Measurements from ENCODE around the gene TRIM15.
"Not testable (repeated sequence)": the region's sequence is repeated elsewhere in the genome, so short reads cannot be mapped to it uniquely, and the experiment has no call there.

TRIM15 gene

GRCh38 chr6:30211306-30211705 lies 48.0 kb downstream of the TRIM15 start:
- DNase-seq (ENCODE audit: insufficient read length) (no peak), FAIRE-seq (no peak)
- TF ChIP-seq POLR2A (IDR thresholded peaks at IDR 0.05; ENCODE audit: low read depth, low read length) (no peak), TAF1 (IDR thresholded peaks at IDR 0.05; ENCODE audit: borderline replicate concordance, low read depth, low read length) (no peak), POLR2AphosphoS5 (IDR thresholded peaks at IDR 0.05; ENCODE audit: low read depth, low read length) (no peak)

- FAIRE-seq (no peak), DNase-seq (ENCODE audit: insufficient read length) (no peak)
- TF ChIP-seq POLR2AphosphoS5 (IDR thresholded peaks at IDR 0.05; ENCODE audit: low read depth, low read length) (no peak), TAF1 (IDR thresholded peaks at IDR 0.05; ENCODE audit: borderline replicate concordance, low read depth, low read length) (no peak), POLR2A (IDR thresholded peaks at IDR 0.05; ENCODE audit: low read depth, low read length) (no peak)
Observed at GRCh38 chr6:30211899-30212298, 48.6 kb downstream of the TRIM15 start.

- FAIRE-seq (peak; percentile 97), DNase-seq (ENCODE audit: insufficient read length) (peak; percentile 92)
- TF ChIP-seq POLR2A (IDR thresholded peaks at IDR 0.05; ENCODE audit: low read depth, low read length): peak; percentile 94
- TF ChIP-seq POLR2AphosphoS5 (IDR thresholded peaks at IDR 0.05; ENCODE audit: low read depth, low read length): peak; percentile 92
- peak; percentile 66 for TF ChIP-seq TAF1 (IDR thresholded peaks at IDR 0.05; ENCODE audit: borderline replicate concordance, low read depth, low read length)
Observed at GRCh38 chr6:30212865-30213666, 49.7 kb downstream of the TRIM15 start, which contains the start of gene TRIM26. Gene TRIM26, minus strand, starts transcription at chr6:30213406. Its CDS starts 14,303 bp downstream, at chr6:30199103.

GRCh38 chr6:30213667-30213956 lies 50.3 kb downstream of the TRIM15 start:
- FAIRE-seq (no peak), DNase-seq (ENCODE audit: insufficient read length) (no peak)
- TF ChIP-seq TAF1 (IDR thresholded peaks at IDR 0.05; ENCODE audit: borderline replicate concordance, low read depth, low read length) (no peak), POLR2A (IDR thresholded peaks at IDR 0.05; ENCODE audit: low read depth, low read length) (no peak), POLR2AphosphoS5 (IDR thresholded peaks at IDR 0.05; ENCODE audit: low read depth, low read length) (no peak)

DNA sequence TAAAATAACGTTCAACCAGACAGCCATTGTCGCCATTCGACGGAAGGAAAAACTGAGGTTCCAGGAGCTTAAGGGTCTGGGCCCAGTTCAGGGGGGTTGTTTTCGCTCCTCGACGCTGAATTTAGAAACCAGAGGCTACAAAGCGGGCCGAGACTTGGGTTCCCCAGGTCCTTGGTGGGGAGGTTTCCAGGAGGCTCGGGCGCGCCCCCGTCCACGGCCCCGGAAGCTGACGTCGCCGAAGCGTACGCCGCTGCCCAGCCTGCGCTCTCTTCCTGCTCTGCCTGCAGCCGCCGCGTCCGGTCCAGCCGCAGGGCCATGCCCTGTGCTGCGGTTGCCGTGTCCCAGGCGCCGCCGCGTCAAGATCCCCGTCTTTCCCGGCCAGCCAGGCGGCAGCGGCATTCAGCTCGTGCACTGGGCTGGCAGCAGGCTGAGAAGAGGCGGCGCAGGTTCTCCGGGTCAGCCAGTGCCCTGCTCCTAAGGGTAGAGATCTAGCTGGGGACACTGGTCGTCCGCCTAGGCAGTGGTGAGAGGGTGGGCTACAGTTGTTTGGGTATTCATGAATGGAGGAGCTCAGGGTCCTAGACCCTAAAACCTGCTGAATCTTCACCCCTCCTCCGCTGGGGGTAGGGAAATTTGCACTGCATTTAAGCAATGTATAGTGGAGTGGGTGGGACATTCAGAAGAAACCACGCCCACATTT lies 50.8 kb downstream of the TRIM15 start:
- DNase-seq (ENCODE audit: insufficient read length) (peak; percentile 60), FAIRE-seq (no peak)
- TF ChIP-seq POLR2A (IDR thresholded peaks at IDR 0.05; ENCODE audit: low read depth, low read length) (peak; percentile 83; the same call in 1 of the 2 replicates), POLR2AphosphoS5 (IDR thresholded peaks at IDR 0.05; ENCODE audit: low read depth, low read length) (0 out of 2 replicates have a peak, but pooled peaks have one; percentile 34), TAF1 (IDR thresholded peaks at IDR 0.05; ENCODE audit: borderline replicate concordance, low read depth, low read length) (0 out of 2 replicates have a peak, but pooled peaks have one; percentile 53)

GRCh38 chr6:30214657-30214982 lies 51.3 kb downstream of the TRIM15 start:
- FAIRE-seq (no peak), DNase-seq (ENCODE audit: insufficient read length) (no peak)
- TF ChIP-seq POLR2AphosphoS5 (IDR thresholded peaks at IDR 0.05; ENCODE audit: low read depth, low read length): no peak
- no peak for TF ChIP-seq TAF1 (IDR thresholded peaks at IDR 0.05; ENCODE audit: borderline replicate concordance, low read depth, low read length)

- no peak for FAIRE-seq
- no peak for DNase-seq (ENCODE audit: insufficient read length)
- TF ChIP-seq POLR2AphosphoS5 (IDR thresholded peaks at IDR 0.05; ENCODE audit: low read depth, low read length) (no peak), POLR2A (IDR thresholded peaks at IDR 0.05; ENCODE audit: low read depth, low read length) (no peak), TAF1 (IDR thresholded peaks at IDR 0.05; ENCODE audit: borderline replicate concordance, low read depth, low read length) (no peak)
Observed at GRCh38 chr6:30216096-30216495, 52.8 kb downstream of the TRIM15 start.

DNA sequence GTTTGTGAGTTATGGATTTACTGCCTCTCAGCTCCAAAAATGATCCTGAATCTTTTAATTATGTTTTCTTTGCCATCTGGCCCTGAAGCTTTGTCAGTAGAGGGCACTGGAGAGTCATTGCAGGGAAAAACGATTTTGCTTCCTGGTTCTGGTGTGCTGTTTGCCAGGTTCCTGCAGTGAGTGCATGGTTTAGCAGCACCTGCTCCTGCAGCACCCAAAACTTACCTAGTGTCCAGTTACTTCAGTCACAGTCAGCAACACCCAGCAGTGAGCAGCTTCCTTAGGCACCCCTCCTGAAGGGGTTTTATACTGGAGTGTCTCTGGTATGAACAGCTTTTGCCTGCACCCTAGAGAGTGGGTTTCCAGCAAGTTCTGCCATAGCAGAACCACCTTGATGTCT lies 55.9 kb downstream of the TRIM15 start:
- FAIRE-seq (no peak), DNase-seq (ENCODE audit: insufficient read length) (no peak)

DNA sequence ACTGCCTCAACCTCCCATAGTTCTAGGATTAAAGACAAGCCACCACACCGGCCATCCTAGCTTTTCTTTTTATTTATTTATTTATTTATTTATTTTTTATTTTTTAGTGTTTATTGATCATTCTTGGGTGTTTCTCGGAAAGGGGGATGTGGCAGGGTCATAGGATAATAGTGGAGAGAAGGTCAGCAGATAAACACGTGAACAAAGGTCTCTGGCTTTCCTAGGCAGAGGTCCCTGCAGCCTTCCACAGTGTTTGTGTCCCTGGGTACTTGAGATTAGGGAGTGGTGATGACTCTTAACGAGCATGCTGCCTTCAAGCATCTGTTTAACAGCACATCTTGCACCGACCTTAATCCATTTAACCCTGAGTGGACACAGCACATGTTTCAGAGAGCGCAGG lies 58.0 kb downstream of the TRIM15 start:
- not testable (repeated sequence) for FAIRE-seq; DNase-seq (ENCODE audit: insufficient read length)

More for the DNA sequence above, 55.9 kb downstream of the TRIM15 start:
- no peak for TF ChIP-seq TAF1 (IDR thresholded peaks at IDR 0.05; ENCODE audit: borderline replicate concordance, low read depth, low read length)
- no peak for TF ChIP-seq POLR2A (IDR thresholded peaks at IDR 0.05; ENCODE audit: low read depth, low read length)
- TF ChIP-seq POLR2AphosphoS5 (IDR thresholded peaks at IDR 0.05; ENCODE audit: low read depth, low read length): no peak

- not testable (repeated sequence) for DNase-seq (ENCODE audit: insufficient read length); FAIRE-seq
Observed at GRCh38 chr6:30221956-30222355, 58.6 kb downstream of the TRIM15 start.

Data from GM12892 (cell line).